ENCODE measurements around the gene PTPN22.
"Not testable (repeated sequence)": the region's sequence is repeated elsewhere in the genome, so short reads cannot be mapped to it uniquely, and the experiment has no call there.

The PTPN22 gene

DNA sequence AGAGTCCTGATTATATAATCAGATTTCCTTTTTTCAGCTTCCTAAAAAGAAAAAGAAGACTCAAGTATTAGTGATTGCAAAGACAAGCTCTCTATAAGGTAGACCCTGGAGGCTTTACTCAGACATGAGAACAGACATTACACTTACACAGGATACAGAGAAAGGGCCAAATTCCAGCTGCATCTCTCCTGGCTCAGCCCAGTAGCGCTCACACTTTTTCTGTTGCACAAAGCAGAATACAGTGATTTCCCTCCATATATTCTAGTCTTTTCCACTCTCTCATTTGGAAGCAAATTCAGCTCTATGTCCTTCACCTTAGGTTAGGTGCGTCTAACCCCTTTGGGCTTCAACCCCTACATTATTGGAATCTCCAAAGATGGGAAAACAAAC lies 15.1 kb downstream of the PTPN22 start:
- ChIA-PET POLR2A (interaction anchor here (1.8 kb wide), 1 partner anchor 48 kb away, joined by 4 read pairs; the partner anchor contains the start of genes AP4B1 and DCLRE1B), CTCF (interaction anchor here (0.7 kb wide), 1 partner anchor 18 kb away, joined by 3 read pairs; no protein-coding TSS in a partner anchor)
- TF ChIP-seq, protein P1, sequence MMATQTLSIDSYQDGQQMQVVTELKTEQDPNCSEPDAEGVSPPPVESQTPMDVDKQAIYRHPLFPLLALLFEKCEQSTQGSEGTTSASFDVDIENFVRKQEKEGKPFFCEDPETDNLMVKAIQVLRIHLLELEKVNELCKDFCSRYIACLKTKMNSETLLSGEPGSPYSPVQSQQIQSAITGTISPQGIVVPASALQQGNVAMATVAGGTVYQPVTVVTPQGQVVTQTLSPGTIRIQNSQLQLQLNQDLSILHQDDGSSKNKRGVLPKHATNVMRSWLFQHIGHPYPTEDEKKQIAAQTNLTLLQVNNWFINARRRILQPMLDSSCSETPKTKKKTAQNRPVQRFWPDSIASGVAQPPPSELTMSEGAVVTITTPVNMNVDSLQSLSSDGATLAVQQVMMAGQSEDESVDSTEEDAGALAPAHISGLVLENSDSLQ (IDR thresholded peaks at IDR 0.05): no peak
- TF ChIP-seq ARNT (IDR thresholded peaks at IDR 0.05): no peak
- no peak for TF ChIP-seq L3MBTL2 (conservative IDR thresholded peaks at IDR 0.05)
- TF ChIP-seq TARDBP (IDR thresholded peaks at IDR 0.05): no peak
- no peak for TF ChIP-seq SP1 (IDR thresholded peaks at IDR 0.05)
- TF ChIP-seq NFRKB (IDR thresholded peaks at IDR 0.05): no peak
- TF ChIP-seq FOXA1 (IDR thresholded peaks at IDR 0.05): no peak
- no peak for TF ChIP-seq ZNF384 (IDR thresholded peaks at IDR 0.05)
- no peak for TF ChIP-seq HDGF (IDR thresholded peaks at IDR 0.05; ENCODE audit: borderline replicate concordance)
- no peak for TF ChIP-seq SUZ12 (IDR thresholded peaks at IDR 0.05)
- no peak for TF ChIP-seq FOXM1 (IDR thresholded peaks at IDR 0.05; ENCODE audit: borderline replicate concordance)
- no peak for TF ChIP-seq CTBP1 (IDR thresholded peaks at IDR 0.05; ENCODE audit: borderline replicate concordance)
- no peak for TF ChIP-seq BHLHE40 (IDR thresholded peaks at IDR 0.05; ENCODE audit: borderline replicate concordance)
- TF ChIP-seq ELF4 (IDR thresholded peaks at IDR 0.05): no peak
- TF ChIP-seq LEF1 (IDR thresholded peaks at IDR 0.05; ENCODE audit: borderline replicate concordance): no peak
- DNase-seq (ENCODE audit: extremely low spot score): no peak

DNA sequence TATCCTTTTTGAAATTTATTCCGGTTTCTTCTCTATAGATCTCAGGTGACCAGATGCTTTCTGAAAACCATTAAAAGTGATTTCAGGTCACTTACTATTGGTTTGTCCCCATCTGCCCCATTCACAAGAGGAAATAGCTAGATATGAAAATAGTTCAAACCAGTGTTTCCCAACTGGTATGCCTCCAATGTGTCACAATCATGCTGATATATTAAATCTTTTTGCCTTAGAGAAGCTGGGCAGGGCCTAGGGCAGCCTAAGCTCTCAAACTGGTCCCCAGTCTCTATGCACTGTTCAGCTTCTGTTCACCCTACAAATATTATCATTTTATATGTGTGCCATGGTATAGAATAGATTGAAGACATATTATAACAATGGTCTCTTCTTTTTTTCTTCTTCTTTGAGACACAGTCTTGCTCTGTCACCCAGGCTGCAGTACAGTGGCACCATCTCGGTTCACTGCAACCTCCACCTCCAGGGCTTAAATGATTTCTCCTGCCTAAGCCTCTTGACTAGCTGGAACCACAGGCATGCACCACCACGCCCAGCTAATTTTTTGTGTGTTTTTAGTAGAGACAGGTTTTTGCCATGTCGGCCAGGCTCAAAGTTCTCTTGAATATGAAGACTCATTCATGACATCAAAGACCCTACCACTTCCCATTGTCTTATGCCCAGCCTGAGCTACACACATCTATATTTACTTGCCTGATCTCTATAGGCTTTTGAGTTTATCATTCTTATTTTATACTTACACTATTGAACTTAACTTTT lies 15.7 kb downstream of the PTPN22 start:
- ChIA-PET POLR2A (interaction anchor here (1.8 kb wide), 1 partner anchor 49 kb away, joined by 4 read pairs; the partner anchor contains the start of genes AP4B1 and DCLRE1B), CTCF (interaction anchor here (0.7 kb wide), 1 partner anchor 18 kb away, joined by 3 read pairs; no protein-coding TSS in a partner anchor)
- DNase-seq (ENCODE audit: extremely low spot score): no peak
- TF ChIP-seq FOXM1 (IDR thresholded peaks at IDR 0.05; ENCODE audit: borderline replicate concordance): no peak
- TF ChIP-seq TARDBP (IDR thresholded peaks at IDR 0.05): no peak
- no peak for TF ChIP-seq ZNF384 (IDR thresholded peaks at IDR 0.05)
- no peak for TF ChIP-seq FOXK2 (IDR thresholded peaks at IDR 0.05)
- TF ChIP-seq NFRKB (IDR thresholded peaks at IDR 0.05): no peak
- TF ChIP-seq LEF1 (IDR thresholded peaks at IDR 0.05; ENCODE audit: borderline replicate concordance): no peak
- no peak for TF ChIP-seq SUZ12 (IDR thresholded peaks at IDR 0.05)
- no peak for TF ChIP-seq CTBP1 (IDR thresholded peaks at IDR 0.05; ENCODE audit: borderline replicate concordance)
- no peak for TF ChIP-seq L3MBTL2 (conservative IDR thresholded peaks at IDR 0.05)
- TF ChIP-seq HDGF (IDR thresholded peaks at IDR 0.05; ENCODE audit: borderline replicate concordance): no peak
- TF ChIP-seq, protein P1 (IDR thresholded peaks at IDR 0.05): no peak
- no peak for TF ChIP-seq SP1 (IDR thresholded peaks at IDR 0.05)
- TF ChIP-seq ELF4 (IDR thresholded peaks at IDR 0.05): no peak
- TF ChIP-seq FOXA1 (IDR thresholded peaks at IDR 0.05): no peak
- no peak for TF ChIP-seq ARNT (IDR thresholded peaks at IDR 0.05)
- TF ChIP-seq BHLHE40 (IDR thresholded peaks at IDR 0.05; ENCODE audit: borderline replicate concordance): no peak

DNA sequence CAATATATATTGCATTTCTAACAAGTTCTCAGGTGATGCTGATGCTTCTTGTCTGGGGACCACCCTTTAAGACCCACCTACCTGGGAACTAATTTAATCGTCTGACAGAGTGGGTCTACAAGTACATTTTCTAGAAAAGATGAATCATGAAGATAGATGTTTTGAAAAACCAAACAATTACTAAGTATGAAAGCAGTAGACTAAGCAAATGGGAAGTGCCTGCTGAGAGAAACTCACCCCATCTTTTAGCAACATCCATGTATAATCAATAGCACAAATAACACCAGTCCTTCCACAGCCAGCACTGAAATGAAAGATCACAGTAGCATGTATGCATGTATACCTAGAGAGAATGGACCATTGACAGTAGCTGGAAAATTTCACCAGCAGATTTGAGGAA lies 17.3 kb downstream of the PTPN22 start:
- CTCF ChIA-PET: no interaction called here

DNA sequence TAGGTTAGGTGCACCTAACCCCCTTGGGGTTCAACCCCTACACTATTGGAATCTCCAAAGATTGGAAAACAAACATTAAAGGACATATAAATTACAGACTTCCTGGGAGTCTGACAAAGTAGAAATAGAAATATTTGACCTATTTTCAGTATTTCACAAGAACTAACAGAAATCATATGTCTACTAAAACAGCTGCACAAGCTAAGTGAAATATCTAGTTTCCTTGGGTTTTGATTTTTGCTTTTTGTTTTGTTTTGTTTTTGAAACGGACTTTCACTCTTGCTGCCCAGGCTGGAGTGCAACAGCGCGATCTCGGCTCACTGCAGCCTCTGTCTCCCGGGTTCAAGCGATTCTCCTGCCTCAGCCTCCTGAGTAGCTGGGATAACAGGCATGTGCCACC lies 18.8 kb downstream of the PTPN22 start:
- CTCF ChIA-PET; POLR2A ChIA-PET; DNase-seq (ENCODE audit: extremely low spot score): not testable (repeated sequence)

More for the DNA sequence above, 17.3 kb downstream of the PTPN22 start:
- DNase-seq (ENCODE audit: extremely low spot score): no peak
- TF ChIP-seq FOXA1 (IDR thresholded peaks at IDR 0.05): no peak
- no peak for TF ChIP-seq SP1 (IDR thresholded peaks at IDR 0.05)
- TF ChIP-seq FOXM1 (IDR thresholded peaks at IDR 0.05; ENCODE audit: borderline replicate concordance): no peak
- TF ChIP-seq FOXK2 (IDR thresholded peaks at IDR 0.05): no peak
- TF ChIP-seq BHLHE40 (IDR thresholded peaks at IDR 0.05; ENCODE audit: borderline replicate concordance): no peak
- no peak for TF ChIP-seq ELF4 (IDR thresholded peaks at IDR 0.05)
- no peak for TF ChIP-seq SUZ12 (IDR thresholded peaks at IDR 0.05)
- no peak for TF ChIP-seq HDGF (IDR thresholded peaks at IDR 0.05; ENCODE audit: borderline replicate concordance)
- no peak for TF ChIP-seq NFRKB (IDR thresholded peaks at IDR 0.05)
- TF ChIP-seq ARNT (IDR thresholded peaks at IDR 0.05): no peak
- TF ChIP-seq CTBP1 (IDR thresholded peaks at IDR 0.05; ENCODE audit: borderline replicate concordance): no peak
- TF ChIP-seq ZNF384 (IDR thresholded peaks at IDR 0.05): no peak
- no peak for TF ChIP-seq LEF1 (IDR thresholded peaks at IDR 0.05; ENCODE audit: borderline replicate concordance)
- POLR2A ChIA-PET: no interaction called here

DNA sequence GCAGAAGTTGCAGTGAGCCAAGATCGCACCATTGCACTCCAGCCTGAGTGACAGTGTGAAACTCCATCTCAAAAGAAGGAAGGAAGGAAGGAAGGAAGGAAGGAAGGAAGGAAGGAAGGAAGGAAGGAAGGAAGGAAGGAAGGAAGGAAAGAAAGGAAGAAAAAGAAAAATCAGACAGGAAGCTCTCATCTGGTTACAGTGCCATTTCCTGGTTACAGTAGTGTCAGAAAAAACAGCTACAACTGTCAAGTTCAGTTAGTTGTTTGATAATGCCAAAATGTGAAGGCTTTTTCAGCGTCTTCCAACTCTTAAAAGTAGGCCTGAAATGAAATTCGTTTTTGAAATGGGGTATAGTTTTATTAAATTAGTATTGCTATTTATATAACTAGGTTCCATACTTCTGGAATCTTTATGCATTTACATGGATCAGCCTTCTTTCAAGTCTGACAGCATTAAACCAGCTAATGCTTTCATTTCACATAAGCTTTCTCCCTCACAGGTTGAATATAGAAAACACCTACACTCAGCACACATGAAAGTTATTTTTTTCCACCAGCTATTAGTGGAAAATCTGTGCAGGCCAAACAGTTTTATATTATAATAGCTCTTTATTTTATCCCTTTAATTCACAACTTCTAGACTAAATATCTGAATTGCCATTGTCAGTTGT lies 21.2 kb downstream of the PTPN22 start:
- DNase-seq (ENCODE audit: extremely low spot score): no peak
- POLR2A ChIA-PET: no interaction called here
- TF ChIP-seq BHLHE40 (IDR thresholded peaks at IDR 0.05; ENCODE audit: borderline replicate concordance) (no peak), SP1 (IDR thresholded peaks at IDR 0.05) (no peak), L3MBTL2 (conservative IDR thresholded peaks at IDR 0.05) (no peak), FOXA1 (IDR thresholded peaks at IDR 0.05) (no peak), HDGF (IDR thresholded peaks at IDR 0.05; ENCODE audit: borderline replicate concordance) (no peak), TARDBP (IDR thresholded peaks at IDR 0.05) (no peak), ELF4 (IDR thresholded peaks at IDR 0.05) (no peak), SUZ12 (IDR thresholded peaks at IDR 0.05) (no peak), LEF1 (IDR thresholded peaks at IDR 0.05; ENCODE audit: borderline replicate concordance) (no peak), ARNT (IDR thresholded peaks at IDR 0.05) (no peak), ZNF384 (IDR thresholded peaks at IDR 0.05) (no peak), CTBP1 (IDR thresholded peaks at IDR 0.05; ENCODE audit: borderline replicate concordance) (no peak), FOXM1 (IDR thresholded peaks at IDR 0.05; ENCODE audit: borderline replicate concordance) (no peak), NFRKB (IDR thresholded peaks at IDR 0.05) (no peak), FOXK2 (IDR thresholded peaks at IDR 0.05) (no peak)
- TF ChIP-seq, protein P1 (IDR thresholded peaks at IDR 0.05): no peak
- CTCF ChIA-PET: no interaction called here
